GM18519 (cell line): Measurements from ENCODE around the gene CENPU.

Experiments used
- ATAC-seq: cut with Tn5 transposase; IDR thresholded peaks from one replicate; pipeline ENCODE4 v1.9.1; 2021; ENCODE audit warnings: mild to moderate bottlenecking, moderate library complexity; ENCODE audit not compliant: unreplicated experiment, low FRiP score

Gene CENPU

DNA sequence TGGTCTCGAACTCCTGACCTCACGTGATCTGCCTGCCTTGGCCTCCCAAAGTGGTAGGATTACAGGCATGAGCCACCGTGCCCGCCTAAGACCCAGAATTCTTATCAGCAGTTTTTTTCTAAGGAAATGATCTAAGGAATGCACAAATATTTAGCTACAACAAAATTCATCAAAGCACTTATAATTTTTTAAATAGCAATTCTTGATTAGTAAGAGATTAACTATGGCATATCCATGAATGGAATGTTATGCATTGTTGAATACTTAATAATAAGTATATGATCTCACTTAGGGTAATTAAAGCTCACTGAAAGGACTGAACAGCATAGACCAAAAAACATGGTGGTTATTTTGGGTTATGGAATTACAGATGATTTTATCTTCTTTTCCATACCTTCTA lies 18.4 kb downstream of the CENPU start:
- ATAC-seq = no peak

DNA sequence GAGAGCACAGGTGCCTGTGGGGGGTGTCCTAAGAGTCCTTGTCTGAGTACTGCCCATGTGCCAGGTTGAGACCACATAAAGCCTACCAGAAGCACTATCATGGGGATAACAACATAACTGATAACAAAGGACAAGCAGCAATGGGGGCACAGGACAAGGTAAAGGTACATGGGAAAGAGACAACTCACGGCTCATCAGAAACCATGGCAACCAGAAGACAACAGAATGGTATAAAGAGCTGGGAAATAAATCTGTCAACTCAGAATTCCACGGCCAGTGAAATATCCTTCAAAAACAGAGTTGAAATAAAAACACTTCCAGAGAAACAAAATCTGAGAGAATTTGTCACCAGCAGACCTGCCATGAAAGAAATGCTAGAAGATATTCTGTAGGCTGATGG lies 20.0 kb downstream of the CENPU start:
- no peak for ATAC-seq

DNA sequence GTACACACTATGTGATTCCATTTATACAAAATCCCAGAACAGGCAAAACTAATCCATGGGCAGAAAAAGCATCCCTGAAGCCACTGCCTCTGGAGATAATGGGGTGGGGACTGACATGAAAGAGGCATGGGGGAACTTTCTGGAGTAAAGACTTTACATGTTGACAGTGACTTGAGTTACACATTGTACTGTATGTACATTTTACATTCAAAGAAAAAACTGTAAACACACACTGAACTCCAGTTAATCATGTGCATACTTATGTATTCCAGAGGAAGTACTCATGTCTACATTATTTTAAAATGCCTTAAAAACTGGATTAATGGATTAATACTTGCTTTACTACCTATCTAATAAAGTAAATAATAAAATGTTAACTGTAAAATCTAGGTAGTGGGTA lies 21.6 kb downstream of the CENPU start:
- ATAC-seq = no peak

DNA sequence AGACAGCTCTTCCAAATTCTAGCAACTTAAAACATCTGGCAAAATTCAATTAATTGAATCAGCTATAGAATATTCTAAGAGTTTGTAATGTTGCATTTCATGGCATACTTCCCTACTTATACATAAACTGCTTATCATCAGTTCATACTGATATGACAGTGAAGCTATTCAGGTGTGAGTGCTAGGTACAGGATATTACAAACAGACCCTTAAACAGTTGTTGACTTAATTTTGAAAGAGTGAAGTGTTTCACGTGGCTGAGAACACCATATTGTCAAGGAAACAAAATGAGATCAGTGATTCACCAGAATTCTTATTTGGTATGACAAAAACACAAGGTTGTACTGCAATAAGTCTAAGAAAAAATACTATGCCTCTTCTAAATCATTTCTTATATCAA lies 27.4 kb downstream of the CENPU start:
- ATAC-seq = no peak

DNA sequence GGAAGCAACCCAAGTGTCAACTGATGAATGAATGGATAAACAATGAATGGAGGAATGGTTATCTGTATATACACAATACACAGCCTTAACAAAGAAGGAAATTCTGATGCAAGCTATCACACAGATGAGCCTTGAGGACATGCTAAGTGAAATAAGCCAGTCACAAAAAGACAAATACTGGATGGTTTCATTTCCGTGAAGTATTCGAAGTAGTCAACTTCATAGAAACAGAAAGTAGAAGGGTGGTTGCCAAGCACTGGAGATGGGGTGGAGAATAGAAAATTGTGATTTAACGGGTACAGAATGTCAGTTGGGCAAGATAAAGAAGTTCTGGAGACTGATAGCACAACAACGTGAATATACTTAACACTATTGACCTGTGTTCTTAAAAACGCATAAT lies 28.2 kb downstream of the CENPU start:
- no peak for ATAC-seq

DNA sequence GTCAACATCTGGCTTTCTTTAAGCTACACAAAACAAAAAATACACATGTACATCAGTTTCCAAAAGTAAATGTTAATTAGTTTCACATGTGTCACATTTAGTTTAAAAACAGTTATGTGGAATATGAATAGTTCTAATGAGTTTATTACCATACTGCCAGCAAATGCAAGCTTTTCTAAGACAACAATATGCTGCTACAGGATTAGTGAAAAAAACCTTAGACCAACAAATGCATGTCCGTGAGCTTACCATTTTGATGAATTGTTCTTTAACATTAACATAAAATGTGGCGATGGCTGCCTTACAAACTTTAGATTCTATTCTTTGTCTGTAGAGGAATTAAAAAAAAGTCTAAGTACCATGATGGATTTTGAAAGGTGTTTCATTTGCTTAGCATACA lies 31.8 kb downstream of the CENPU start:
- no peak for ATAC-seq

DNA sequence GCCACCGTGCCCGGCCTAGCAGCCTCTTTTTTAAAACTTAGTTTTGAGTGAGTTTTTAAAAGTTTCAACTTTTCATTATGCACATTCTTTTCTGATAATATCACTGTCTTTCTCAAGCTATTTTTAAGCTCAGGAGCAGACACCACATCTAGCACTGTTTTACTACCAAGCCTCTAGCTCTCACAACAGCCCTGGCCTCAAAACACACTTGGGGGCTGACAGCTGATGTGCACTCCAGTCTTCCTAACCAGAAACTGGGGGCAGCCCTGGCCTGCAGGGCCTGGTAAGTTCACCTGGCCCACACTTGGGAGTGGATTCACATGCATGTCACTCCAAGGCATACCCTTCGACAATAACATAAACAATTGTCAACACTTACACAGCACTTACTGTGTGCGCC lies 34.0 kb downstream of the CENPU start:
- ATAC-seq = no peak

DNA sequence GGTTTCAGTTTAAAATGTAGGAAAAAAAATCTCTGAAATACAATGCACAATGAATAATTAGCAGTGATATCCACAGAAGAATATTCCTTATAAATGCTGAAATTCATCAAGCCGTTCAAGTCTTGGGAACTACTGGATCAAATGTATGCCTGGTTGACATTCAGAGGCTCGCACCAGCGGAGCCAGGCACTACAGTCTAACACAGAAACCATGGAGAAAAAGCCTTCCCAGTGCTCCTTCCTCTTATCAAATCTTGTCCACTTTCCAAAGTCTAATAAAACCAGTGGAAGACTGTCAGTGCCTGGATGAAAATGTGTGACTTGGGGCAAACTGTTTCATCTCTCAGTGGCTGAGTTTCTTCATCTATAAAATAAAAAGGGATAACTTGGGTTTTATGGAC lies 35.9 kb downstream of the CENPU start:
- no peak for ATAC-seq

DNA sequence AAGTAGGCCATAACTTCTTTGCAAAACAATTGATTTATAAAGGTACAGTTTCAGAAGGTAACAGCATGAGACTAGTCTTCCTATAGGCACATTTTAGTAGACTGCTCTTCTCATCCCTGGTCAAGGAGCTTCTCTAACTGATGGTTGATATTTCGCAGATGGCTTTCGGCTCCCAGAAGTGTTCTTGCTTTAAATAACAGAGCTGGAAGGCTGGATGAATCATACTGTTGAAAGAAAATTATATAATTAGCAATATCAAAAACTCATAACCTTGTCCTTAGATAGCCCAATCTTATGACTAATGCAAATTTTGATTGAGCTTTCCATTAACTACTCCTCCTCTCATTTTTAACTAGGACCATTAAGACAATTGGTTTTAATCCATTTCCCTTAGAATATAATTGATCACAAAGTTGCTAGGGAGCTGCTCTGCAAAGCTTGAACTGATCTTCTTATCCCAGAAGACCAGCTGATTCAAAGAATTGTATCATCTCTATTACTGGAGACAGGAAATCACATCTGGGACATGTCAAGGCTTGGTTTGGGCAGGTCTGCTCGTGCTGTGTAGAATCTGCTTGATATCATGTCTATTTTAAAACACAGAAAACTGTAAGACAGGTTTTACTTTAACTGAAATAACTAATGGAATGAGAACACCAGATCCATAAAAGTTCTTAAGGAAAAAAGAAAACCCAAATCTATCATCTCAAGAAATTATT lies 38.6 kb downstream of the CENPU start:
- ATAC-seq = no peak

DNA sequence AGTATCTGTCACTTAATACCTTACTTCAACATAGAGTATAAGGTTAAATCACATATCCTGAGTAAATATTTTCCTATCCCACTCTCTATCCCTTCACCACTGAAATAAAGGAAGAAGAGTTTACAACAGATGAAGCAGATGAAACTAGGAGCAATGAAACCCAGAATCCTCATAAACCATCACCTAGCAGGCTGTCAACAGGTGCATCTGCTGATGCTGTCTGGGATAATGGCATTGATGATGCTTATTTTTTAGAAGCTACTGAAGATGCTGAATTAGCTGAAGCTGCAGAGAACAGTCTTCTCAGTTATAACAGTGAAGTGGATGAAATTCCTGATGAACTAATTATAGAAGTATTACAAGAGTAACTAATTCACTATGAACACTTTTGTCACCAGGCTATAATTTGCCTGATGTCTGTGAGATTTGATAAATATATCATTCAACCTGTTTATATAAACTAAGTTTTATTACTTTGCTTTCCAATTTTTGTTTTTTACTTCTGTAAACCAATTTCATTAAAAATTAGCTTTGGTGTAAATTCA lies 39.4 kb downstream of the CENPU start:
- no peak for ATAC-seq

DNA sequence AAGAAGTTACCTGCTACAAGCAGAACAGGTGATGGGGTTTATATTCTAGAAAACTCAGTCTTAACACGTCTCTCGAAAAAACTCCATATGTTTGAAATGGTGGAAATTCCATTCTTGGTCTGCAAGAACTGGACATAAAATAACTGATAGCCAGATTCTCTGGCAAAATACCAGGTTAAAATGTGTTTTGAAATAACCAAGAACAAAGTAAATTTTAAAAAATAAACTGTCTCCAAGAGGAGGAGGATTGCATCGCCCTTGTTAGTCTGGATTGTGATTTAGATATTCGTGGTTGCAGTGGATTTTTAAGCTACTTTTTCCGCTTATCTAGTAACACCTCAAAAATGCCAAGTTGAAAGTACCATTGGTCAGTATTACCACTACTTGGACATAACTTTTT lies 40.8 kb downstream of the CENPU start:
- ATAC-seq = no peak

DNA sequence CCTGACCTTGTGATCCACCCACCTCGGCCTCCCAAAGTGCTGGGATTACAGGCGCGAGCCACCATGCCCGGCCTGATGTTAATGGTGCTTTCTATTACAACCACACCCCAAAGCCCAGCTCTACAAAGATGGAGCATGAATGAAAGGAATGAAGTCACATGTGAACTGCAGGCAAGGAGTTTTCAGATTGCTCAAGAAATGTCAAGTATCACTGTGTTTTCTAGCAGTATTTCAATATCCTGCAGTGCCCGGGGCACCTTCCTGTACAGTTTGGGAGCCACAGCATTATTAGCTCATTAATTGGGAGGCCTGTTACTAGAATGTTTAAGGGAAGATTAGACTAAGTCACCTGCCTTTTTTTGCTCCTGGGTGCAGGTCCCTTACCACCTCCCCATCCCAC lies 44.2 kb downstream of the CENPU start:
- no peak for ATAC-seq

DNA sequence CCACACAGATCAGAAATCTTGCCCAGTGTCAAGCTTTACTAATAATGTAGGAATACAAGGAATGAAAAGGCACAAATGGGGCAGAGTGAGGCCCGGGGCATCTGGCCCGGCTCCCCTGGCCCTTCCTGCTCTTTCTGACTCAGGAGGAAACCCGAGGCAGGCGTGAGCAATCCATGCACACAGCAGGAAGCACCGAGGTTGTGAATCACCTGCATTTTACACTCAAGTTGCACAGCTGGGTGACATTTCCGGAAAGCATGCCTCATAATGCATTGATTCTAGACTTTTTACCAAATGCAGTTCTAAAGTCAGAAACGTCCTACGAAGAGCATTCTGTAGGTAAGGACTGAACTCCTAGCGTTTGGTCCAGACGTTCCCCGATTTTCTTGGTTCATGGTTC lies 45.4 kb downstream of the CENPU start:
- no peak for ATAC-seq

DNA sequence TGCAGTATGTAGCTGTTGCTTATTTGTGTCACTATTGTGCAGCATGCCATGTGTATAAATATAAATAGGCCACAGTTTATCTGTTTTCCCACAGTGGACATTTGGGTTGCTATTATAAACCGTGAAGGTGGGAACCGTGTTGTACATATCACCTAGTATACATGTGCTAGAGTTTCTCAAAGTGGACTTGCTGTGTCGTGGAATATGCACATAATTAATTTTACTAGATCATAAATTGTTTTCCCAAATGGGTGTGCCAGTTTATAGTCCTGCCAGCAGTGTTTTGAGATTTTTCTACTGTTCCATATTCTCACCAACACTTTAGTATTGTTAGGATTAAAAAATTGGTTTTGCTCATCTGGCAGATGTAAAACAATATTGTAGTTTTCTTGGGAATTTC lies 45.9 kb downstream of the CENPU start:
- no peak for ATAC-seq

DNA sequence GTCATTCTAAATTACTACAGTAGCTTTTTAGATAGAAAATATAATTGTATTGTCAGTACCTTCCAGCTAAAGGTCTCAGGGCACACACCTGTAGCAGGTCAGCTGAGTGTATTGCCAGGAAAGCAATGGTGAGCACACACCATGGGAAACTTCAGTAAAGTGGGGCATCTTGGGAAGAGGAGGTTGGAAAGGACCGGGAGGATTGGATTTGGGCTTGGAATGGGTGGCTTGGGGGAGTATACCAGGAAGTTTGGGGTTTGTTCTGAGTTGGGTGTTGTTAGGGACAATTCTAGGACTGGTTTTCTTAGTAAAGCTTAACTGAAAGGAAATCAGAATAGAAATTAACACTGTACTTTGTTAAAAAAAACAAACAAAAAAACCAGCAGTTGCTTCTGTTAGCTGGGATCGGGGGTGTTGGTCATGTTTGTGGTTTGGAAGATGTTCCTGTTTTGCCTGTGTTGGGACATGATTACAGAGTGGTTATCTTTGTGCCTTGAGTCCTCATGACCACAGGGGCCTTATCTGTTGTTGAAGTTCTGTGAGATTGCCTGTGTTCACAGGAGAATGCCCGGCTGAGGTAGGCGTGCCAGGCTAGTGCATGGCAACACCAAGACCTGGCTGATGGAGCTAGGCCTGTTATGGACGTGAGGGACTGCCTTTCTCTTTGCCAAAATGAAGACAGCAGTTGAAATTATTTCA lies 49.3 kb downstream of the CENPU start:
- no peak for ATAC-seq

DNA sequence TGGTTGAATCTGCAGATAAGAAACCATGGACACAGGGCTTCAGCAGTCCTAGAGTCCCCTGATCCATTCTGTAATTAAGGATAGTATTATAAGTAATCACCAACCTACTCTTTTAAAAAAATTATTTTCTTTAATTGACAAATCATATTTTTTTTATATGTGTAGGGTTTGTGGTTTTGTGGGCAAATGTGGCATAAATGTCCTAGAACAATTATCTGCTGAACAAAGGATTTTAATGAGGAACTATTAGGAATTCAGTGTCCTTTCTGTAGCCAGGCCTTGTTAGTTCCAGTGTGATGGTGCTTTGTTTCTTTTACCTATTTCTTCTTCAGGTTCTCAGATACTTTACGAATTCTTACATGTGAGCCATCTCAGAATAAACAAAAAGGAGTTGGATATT lies 52.0 kb downstream of the CENPU start:
- no peak for ATAC-seq

DNA sequence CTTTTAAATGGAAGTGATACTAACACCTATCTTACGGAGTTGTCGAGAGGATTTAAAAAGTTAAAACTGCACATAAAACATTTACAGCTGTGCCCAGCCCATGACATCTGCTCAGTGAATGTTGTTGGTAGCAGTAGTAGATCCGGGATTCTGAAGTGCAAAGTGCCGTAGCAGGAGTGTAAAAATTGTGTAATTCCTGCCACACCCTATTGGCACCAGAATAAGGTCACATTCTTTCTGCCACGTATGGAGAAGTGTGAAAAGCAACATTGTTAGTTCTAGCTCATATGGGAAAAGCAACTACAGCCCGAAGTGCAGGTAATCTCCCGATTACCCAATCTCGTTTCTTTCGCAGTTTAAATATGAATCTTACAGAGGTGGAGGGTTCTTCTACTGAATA lies 53.2 kb downstream of the CENPU start:
- ATAC-seq = no peak

DNA sequence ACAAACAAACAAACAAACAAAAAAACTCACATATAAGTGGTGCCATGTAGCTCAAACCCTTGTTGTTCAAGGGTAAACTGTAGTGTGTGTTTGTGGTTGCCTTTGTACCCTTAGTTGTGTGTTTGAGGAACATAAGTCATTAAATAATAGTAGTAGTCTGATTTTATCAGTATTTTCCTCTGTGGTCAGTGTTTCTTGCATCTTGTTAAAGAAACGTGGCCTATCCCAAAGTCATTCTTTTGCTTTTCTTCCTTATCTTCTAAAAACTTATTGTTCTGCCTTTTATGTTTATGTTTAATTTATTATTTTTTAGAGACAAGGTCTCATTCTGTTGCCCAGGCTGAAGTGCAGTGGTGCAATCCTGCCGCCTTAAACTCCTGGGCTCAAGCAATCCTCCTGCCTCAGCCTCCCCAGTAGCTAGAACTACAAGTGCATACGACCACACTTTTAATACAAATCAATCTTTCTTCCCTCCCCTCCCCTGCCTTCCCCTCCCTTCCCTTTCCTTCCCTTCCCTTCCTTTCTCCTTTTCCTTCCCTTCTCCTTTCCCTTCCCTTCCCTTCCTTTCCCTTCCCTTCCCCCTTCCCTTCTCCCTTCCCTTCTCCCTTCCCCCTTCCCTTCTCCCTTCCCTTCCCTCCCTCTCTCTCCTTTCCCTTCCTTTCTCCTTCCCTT lies 57.9 kb downstream of the CENPU start:
- no peak for ATAC-seq

DNA sequence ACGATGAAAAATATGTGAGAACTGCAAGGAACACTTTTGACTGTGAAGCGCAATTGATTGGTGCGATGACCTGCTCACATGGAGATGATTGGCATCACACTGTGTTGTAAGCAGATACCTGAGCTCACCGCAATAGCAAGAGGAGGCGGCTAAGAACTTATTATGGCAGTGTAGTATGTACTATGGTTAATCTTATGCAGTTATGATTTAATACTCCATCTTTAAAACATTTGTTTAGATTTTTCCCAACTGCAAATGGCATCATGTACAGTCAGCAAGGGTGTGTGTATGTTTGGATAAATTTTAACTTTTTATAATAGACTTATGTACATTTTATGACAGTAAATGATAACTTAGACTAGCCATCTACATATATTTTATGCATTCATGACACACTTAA lies 58.9 kb downstream of the CENPU start:
- no peak for ATAC-seq

DNA sequence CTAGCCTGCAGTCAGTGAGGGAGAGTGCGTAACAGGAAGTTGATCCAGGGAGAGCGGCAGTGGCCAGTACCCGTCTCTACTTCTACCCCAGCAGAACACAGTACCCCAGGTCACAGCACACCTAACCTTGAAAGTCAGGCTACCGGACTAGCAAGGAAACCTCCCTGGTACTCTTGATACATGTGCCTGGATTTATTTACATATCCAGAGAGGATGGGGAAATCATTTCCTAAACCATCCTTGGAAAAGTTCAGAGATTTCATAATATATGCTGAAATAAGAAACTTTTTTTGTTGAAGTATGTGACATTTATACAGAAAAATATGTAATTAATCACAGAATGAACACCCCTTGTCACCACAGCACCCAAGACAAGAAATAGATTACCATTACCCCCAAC lies 59.9 kb downstream of the CENPU start:
- ATAC-seq = no peak

DNA sequence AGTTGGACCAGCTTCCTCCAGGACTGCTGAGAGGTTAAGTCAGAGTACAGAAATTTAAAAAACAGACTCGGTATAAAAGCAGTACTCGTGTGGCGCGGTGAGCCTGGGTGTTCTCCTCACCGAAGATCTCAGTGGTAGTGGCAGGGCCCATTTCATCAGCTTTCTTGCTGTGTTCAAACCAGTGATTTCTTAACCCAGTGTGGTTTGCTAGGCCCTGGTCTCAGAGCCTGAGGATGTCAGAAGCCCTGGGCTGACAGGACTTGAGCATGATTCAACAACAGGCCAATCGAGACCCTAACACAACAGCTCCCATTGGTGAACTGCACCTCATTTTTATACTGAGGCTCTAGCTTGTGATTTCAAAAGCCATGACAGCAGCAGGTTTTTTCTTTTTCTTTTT lies 61.2 kb downstream of the CENPU start:
- no peak for ATAC-seq

DNA sequence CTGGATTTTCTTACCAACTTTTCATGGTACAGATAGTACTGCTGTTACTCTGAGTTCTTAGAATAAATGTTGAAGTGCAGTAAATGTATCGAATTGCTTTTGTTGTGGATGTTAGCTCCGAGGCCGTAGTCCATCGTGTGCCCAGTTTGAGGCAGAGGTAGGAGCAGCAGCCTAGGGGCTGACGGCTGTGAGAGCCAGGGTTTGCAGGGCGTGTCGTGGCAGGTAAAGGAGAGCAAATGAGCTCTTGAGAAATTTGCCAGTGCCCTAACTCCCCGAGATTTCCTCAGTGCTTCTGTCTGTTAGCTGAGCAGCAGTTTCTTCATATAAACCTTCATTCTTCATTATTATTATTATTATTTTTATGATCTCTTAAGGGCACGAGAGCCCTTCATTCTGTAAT lies 62.8 kb downstream of the CENPU start:
- no peak for ATAC-seq
